Spleen (tissue), 11 donors: ENCODE data around the gene ANKRD11. TPM values are rescaled to one million over a fixed set of nuclear protein-coding genes. Genes with fewer than 3 reads are reported as not detected.
A peak's percentile ranks its signal among the peaks of the same experiment; 100 is the strongest.

Experiments
- DNase-seq: peaks from one replicate; pipeline ENCODE4 v3.0.0-alpha.2; 2020
- H3K27ac ChIP-seq, 8 donors: fragments of 200-600 bp; sonication (generic) in 7 of 8; 1 replicate in 4 of 8; 2 replicates in 4 of 8; pipeline versions ENCODE4 v1.5.0 to v1.8.0; 2016 to 2021; ENCODE audit warnings: inconsistent platforms in 4 of 8, mild to moderate bottlenecking in 4 of 8, moderate library complexity in 1 of 8
- H3K27me3 ChIP-seq, 7 donors: fragments of 200-600 bp; sonication (generic) in 6 of 7; replicated peaks in 1 of 7; 1 replicate in 4 of 7; 2 replicates in 3 of 7; pipeline versions ENCODE4 v1.5.0 to v1.8.0; 2016 to 2021; ENCODE audit warnings: inconsistent platforms in 3 of 7, mild to moderate bottlenecking in 1 of 7
- H3K36me3 ChIP-seq, 6 donors: fragments of 200-600 bp; sonication (generic) in 5 of 6; 1 replicate in 4 of 6; 2 replicates in 2 of 6; pipeline versions ENCODE4 v1.5.0 to v1.8.0; 2016 to 2021; ENCODE audit warnings: inconsistent platforms in 2 of 6
- H3K4me1 ChIP-seq, 6 donors: fragments of 200-600 bp; sonication (generic) in 5 of 6; 1 replicate in 3 of 6; 2 replicates in 3 of 6; pipeline versions ENCODE4 v1.5.0 to v1.8.0; 2016 to 2021; ENCODE audit warnings: inconsistent platforms in 3 of 6
- H3K4me3 ChIP-seq, 8 donors: fragments of 200-600 bp; sonication (generic) in 7 of 8; 1 replicate in 4 of 8; 2 replicates in 4 of 8; pipeline versions ENCODE4 v1.5.0 to v1.8.0; 2016 to 2021; ENCODE audit warnings: inconsistent platforms in 4 of 8, mild to moderate bottlenecking in 4 of 8, moderate library complexity in 2 of 8
- H3K9me3 ChIP-seq, 8 donors: fragments of 200-600 bp; sonication (generic) in 7 of 8; 1 replicate in 4 of 8; 2 replicates in 4 of 8; pipeline versions ENCODE4 v1.5.0 to v1.8.0; 2016 to 2021; ENCODE audit warnings: inconsistent platforms in 4 of 8
- POLR2A ChIP-seq, 3 donors: fragments of 450-650 bp; IDR thresholded peaks; one replicate each; pipeline ENCODE4 v1.5.1; 2017; ENCODE audit warnings: antibody characterized with exemption in 3 of 3, mild to moderate bottlenecking in 1 of 3
- POLR2AphosphoS5 ChIP-seq, 3 donors: sonication (generic); formaldehyde crosslinking; IDR thresholded peaks; one replicate each; pipeline ENCODE4 v1.5.1; 2017; ENCODE audit warnings: antibody characterized with exemption in 3 of 3
- WGBS, 5 donors: extraction: QIAGEN DNeasy Blood & Tissue Kit in 3 of 5; methylation state at CpG; one replicate each; pipeline versions ENCODE4 v1.1.5 to v1.1.7; 2013 to 2018; 5-methylcytosine and 5-hydroxymethylcytosine counted together
- intact Hi-C: fragments of 100-400 bp; cut with DNase I; formaldehyde crosslinking; loops from one replicate; pipeline ENCODE4 v1.15.0; 2023; ENCODE audit warnings: low total_unique reads
- polyA plus RNA-seq, 3 donors: library from polyadenylated mRNA; stranded (reverse); fragments of 200-250 nt; gene quantifications; one replicate each; pipeline ENCODE4 v1.2.1, GENCODE V29; 2013
- total RNA-seq, 7 donors: library from RNA; depleted of rRNA in 3 of 7; stranded (reverse); fragments of >200 nt in 3 of 7; fragmentation: NEBNext Ultra II Directional in 4 of 7; extraction: Animal tissue kit (Norgen Biotek cat#: 25700) in 4 of 7; gene quantifications; one replicate each; pipeline versions ENCODE4 v1.1.0 to v1.2.1, GENCODE V29; 2016 to 2021
- TF ChIP-seq, protein P1 (sequence below), 11 experiments: fragments of 200-600 bp in 7 of 11; fragments of 450-650 bp in 4 of 11; sonication (generic) in 4 of 11; IDR thresholded peaks in 8 of 11; conservative IDR thresholded peaks in 3 of 11; 1 replicate in 7 of 11; 2 replicates in 4 of 11; pipeline versions ENCODE4 v1.4.0 to v1.8.0; 2016 to 2021; ENCODE audit warnings: antibody characterized with exemption in 11 of 11, inconsistent platforms in 4 of 11, mild to moderate bottlenecking in 1 of 11
- donor health status: healthy with polysubstance abuse.
- donor health status: DM: no; HTN: no; CAD: no; lungs with moderate emphysema.
- donor health status: DM: no; HTN: no; CAD: no.
- donor health status: Bipolar disorder and iron deficiency.
- donor health status: healthy.
- donor health status: DM: no; HTN: no; CAD: no.
- donor health status: DM: yes; HTN: yes; CAD: no.

The ANKRD11 gene
- total and polyA plus RNA-seq, 10 donors, result 29.0 to 203 (median 128) TPM

DNA sequence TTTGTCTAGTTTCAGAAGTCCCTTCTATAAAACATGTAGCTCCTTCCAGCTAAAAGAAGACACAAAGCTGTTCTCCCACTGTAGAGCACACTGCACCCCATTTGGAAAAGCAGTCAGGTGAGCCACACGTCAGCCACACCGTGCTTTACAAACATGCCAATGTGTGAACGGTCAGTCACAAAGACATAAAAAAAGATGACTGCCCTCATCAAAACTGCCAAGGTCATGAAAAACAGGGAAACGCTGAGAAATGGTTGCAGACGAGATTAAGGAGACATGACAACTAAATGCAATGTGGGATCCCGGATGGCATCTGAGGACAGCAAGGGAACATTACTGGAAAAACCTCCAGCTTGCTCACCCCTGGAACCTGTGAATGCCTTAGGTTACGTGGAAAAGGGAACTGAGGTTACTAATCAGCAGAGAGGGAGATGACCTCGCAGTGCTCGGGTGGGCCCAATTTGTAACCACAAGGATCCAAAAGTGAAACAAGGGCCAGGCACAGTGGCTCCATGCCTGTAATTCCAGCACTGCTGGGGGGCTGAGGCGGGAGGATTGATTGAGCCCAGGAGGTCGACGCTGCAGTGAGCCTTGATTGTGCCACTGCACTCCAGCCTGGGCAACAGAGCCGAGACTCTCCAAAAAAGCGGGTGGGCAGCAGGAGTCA is 8.1 kb downstream of the ANKRD11 start:
- no peak for DNase-seq
- intact Hi-C loops, result loop anchor here (10.0 kb wide), 1 partner anchor 147 kb away; no protein-coding TSS in a partner anchor
- Histone ChIP-seq H3K36me3 (peaks cover 0 to 4% (median 0%) of the 10 kb centered on the region in 6 donors), H3K27me3 (no peaks in the 10 kb centered on the region), H3K27ac (peak overlapping the region in 5 of 8 donors; percentile 4 to 98 (median 63)), H3K4me1 (peaks cover 76 to 100% (median 99%) of the 10 kb centered on the region in 6 donors), H3K4me3 (no peak overlapping the region), H3K9me3 (no peaks in the 10 kb centered on the region)
- TF ChIP-seq POLR2A (IDR thresholded peaks at IDR 0.05) (no peak), POLR2AphosphoS5 (IDR thresholded peaks at IDR 0.05) (no peak)
- TF ChIP-seq, protein P1, sequence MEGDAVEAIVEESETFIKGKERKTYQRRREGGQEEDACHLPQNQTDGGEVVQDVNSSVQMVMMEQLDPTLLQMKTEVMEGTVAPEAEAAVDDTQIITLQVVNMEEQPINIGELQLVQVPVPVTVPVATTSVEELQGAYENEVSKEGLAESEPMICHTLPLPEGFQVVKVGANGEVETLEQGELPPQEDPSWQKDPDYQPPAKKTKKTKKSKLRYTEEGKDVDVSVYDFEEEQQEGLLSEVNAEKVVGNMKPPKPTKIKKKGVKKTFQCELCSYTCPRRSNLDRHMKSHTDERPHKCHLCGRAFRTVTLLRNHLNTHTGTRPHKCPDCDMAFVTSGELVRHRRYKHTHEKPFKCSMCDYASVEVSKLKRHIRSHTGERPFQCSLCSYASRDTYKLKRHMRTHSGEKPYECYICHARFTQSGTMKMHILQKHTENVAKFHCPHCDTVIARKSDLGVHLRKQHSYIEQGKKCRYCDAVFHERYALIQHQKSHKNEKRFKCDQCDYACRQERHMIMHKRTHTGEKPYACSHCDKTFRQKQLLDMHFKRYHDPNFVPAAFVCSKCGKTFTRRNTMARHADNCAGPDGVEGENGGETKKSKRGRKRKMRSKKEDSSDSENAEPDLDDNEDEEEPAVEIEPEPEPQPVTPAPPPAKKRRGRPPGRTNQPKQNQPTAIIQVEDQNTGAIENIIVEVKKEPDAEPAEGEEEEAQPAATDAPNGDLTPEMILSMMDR (IDR thresholded peaks at IDR 0.05 in 8 of 11, conservative IDR thresholded peaks at IDR 0.05 in 3 of 11), result no peak
- 60 to 73% (median 67%) methylated on average over 14 of the region's 14 CpGs for WGBS, 5 donors

DNA sequence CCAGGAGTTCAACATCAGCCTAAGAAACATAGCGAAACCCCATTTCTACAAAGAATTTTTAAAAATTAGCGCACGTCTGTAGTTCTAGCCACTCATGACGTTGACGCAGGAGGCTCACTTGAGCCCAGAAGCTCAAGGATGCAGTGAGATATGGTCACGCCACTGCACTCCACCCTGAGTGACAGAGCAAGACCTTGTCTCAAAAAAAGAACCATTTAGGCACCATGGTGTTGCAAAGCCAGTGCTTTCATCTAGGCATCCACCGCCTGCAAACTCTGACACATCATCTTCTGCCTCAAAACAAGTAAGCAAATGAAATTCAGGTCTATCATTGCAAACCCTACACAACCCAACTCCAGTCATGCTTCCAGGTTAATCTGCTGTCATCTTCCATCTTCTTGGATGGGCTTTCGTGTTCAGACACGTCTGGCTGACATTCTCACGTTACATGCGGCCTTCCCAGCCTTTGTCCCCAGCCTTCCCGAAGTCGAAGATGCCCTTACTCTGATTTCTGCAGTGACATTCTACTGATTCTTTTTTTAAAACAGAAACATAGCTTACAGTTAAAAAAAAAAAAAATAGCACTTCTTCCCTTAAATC is 8.9 kb downstream of the ANKRD11 start:
- H3K9me3 ChIP-seq, result no peaks in the 10 kb centered on the region
- H3K27ac ChIP-seq, result peak overlapping the region in 2 of 8 donors; percentile 63 to 98
- TF ChIP-seq, protein P1 (IDR thresholded peaks at IDR 0.05 in 8 of 11, conservative IDR thresholded peaks at IDR 0.05 in 3 of 11), result no peak
- whole genome bisulfite sequencing, 5 donors, result 88 to 94% (median 91%) methylated on average over 13 of the region's 13 CpGs
- H3K4me1 ChIP-seq, result peaks cover 70 to 100% (median 99%) of the 10 kb centered on the region in 6 donors
- intact Hi-C loops, result loop anchor here (10.0 kb wide), 1 partner anchor 147 kb away; no protein-coding TSS in a partner anchor
- no peak for DNase-seq
- no peaks in the 10 kb centered on the region for H3K27me3 ChIP-seq
- no peak overlapping the region for H3K4me3 ChIP-seq
- peaks cover 0 to 4% (median 0%) of the 10 kb centered on the region in 6 donors for H3K36me3 ChIP-seq

DNA sequence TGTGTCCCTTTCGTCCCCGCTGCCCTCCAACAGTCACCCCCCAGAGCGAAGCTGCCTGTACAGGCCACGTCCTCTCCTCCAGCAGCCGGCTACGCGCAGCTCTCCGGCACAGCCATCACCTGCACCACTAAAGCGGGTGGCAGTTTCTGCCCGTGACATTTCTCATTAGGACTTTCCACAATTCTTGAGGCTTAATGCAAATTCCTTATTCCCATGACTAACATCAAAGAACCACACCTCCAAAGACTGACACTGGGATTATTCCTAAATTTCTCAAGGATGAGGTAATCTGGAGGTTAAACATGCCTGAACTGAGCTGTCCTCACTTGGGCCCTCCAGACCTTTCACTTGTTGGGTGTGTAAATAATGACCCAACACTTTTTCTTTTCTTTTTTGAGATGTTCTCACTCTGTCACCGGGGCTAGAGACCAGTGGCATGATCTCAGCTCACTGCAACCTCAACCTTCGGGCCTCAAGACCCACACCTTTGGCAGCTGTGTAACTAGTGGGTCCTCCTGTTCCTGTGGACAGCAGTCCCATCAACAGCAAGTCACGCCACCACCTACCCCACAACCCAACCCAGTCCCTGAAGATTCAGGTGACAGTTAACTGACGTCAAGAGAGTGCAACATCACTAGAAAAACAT is 11.7 kb downstream of the ANKRD11 start:
- intact Hi-C loops, result no loop called here
- Histone ChIP-seq H3K27ac (peak overlapping the region in 1 of 8 donors; percentile 1), H3K27me3 (no peaks in the 10 kb centered on the region), H3K9me3 (no peaks in the 10 kb centered on the region), H3K4me1 (peaks cover 71 to 100% (median 98%) of the 10 kb centered on the region in 6 donors), H3K4me3 (no peak overlapping the region), H3K36me3 (peaks cover 0 to 4% (median 0%) of the 10 kb centered on the region in 6 donors)
- 79 to 90% (median 85%) methylated on average over 14 of the region's 14 CpGs for WGBS, 5 donors
- TF ChIP-seq POLR2A (IDR thresholded peaks at IDR 0.05) (no peak), POLR2AphosphoS5 (IDR thresholded peaks at IDR 0.05) (peak in 1 of 3 donors; percentile 42)
- DNase-seq, result no peak

DNA sequence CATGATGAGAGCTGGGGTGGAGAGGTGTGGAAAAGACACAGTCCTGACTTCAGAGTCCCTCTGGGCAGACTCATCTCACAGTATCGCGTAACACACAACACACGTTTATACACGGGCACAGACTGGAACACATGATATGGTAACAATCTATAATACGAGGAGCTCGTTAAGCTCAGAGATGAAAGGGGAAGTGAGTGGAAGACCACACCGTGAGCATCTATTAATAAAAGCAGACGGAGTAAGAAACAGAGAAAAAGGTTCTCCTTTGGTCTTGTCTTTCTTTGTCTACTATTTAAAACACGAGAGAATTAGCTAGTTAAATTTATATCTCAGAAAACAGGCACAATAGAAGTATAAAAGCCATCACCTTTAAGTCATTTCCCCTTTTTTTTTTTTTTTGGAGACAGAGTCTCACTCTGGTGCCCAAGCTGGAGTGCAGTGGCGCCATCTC is 13.5 kb downstream of the ANKRD11 start:
- Histone ChIP-seq H3K27me3 (no peaks in the 10 kb centered on the region), H3K9me3 (no peaks in the 10 kb centered on the region), H3K4me1 (peaks cover 57 to 100% (median 98%) of the 10 kb centered on the region in 6 donors), H3K4me3 (no peak overlapping the region), H3K27ac (peak overlapping the region in 4 of 8 donors; percentile 6 to 66 (median 52)), H3K36me3 (peaks cover 0 to 4% (median 0%) of the 10 kb centered on the region in 6 donors)
- WGBS, 5 donors, result 36 to 47% (median 41%) methylated on average over 10 of the region's 10 CpGs
- intact Hi-C loops, result no loop called here
- DNase-seq, result no peak
- TF ChIP-seq POLR2AphosphoS5 (IDR thresholded peaks at IDR 0.05), result peak in 1 of 3 donors; percentile 22
- TF ChIP-seq, protein P1 (IDR thresholded peaks at IDR 0.05 in 8 of 11, conservative IDR thresholded peaks at IDR 0.05 in 3 of 11), result no peak
- no peak for TF ChIP-seq POLR2A (IDR thresholded peaks at IDR 0.05)
